Measurements from ENCODE around the gene SEMA6A. TPM values are rescaled to one million over a fixed set of nuclear protein-coding genes. Genes with fewer than 3 reads are reported as not detected.

Gene SEMA6A
- total RNA-seq, 4 donors from 2014 or later: 76.7 to 231 (median 117) TPM

- Histone ChIP-seq H3K4me1 (no peaks in the 10 kb centered on the region), H3K4me3 (no peak overlapping the region), H3K27ac (no peak overlapping the region), H3K9me3 (peaks cover 0 to 3% of the 10 kb centered on the region in 2 donors), H3K36me3 (peaks cover 0 to 49% (median 16%) of the 10 kb centered on the region in 4 donors), H3K27me3 (no peaks in the 10 kb centered on the region)
- TF ChIP-seq EP300 (IDR thresholded peaks at IDR 0.05; ENCODE audit: low read depth) (no peak), POLR2AphosphoS5 (IDR thresholded peaks at IDR 0.05) (no peak), POLR2A (IDR thresholded peaks at IDR 0.05) (no peak), CTCF (IDR thresholded peaks at IDR 0.05) (peak in 2 of 5 experiments; percentile 6 to 7)
- in situ Hi-C loops (cut with MboI; ENCODE audit: low pct_ligation_motif_present in 1 of 4, low pct_unique_long_range_greater_than_20kb in 1 of 4, low sequenced_read_pairs in 3 of 4) (no loop called here), intact Hi-C loops (cut with DNase I; ENCODE audit: low total_unique reads) (no loop called here)
- DNase-seq: no peak
- WGBS, 2 donors (ENCODE audit: low coverage in 1 of 2): 61 to 76% methylated on average over 3 of the region's 3 CpGs
These were observed 102.3 kb downstream of the SEMA6A start for GRCh38 chr5:116472274-116472673.

GRCh38 chr5:116469631-116470030, 105.0 kb downstream of the SEMA6A start:
- Histone ChIP-seq H3K9me3 (no peaks in the 10 kb centered on the region), H3K27me3 (no peaks in the 10 kb centered on the region), H3K4me1 (no peaks in the 10 kb centered on the region), H3K4me3 (no peak overlapping the region), H3K36me3 (peaks cover 0 to 30% (median 14%) of the 10 kb centered on the region in 4 donors), H3K27ac (no peak overlapping the region)
- 61 to 62% methylated on average over 3 of the region's 3 CpGs for WGBS, 2 donors (ENCODE audit: low coverage in 1 of 2)
- in situ Hi-C loops (cut with MboI; ENCODE audit: low pct_ligation_motif_present in 1 of 4, low pct_unique_long_range_greater_than_20kb in 1 of 4, low sequenced_read_pairs in 3 of 4) (no loop called here), intact Hi-C loops (cut with DNase I; ENCODE audit: low total_unique reads) (no loop called here)
- TF ChIP-seq CTCF (IDR thresholded peaks at IDR 0.05): no peak
- TF ChIP-seq POLR2AphosphoS5 (IDR thresholded peaks at IDR 0.05): no peak
- TF ChIP-seq POLR2A (IDR thresholded peaks at IDR 0.05): no peak
- TF ChIP-seq EP300 (IDR thresholded peaks at IDR 0.05; ENCODE audit: low read depth): no peak
- no peak for DNase-seq

- Histone ChIP-seq H3K9me3 (no peaks in the 10 kb centered on the region), H3K36me3 (peaks cover 0 to 30% (median 13%) of the 10 kb centered on the region in 4 donors), H3K4me1 (no peaks in the 10 kb centered on the region), H3K4me3 (no peak overlapping the region), H3K27ac (no peak overlapping the region), H3K27me3 (no peaks in the 10 kb centered on the region)
- DNase-seq: no peak
- intact Hi-C loops (cut with DNase I; ENCODE audit: low total_unique reads) (no loop called here), in situ Hi-C loops (cut with MboI; ENCODE audit: low pct_ligation_motif_present in 1 of 4, low pct_unique_long_range_greater_than_20kb in 1 of 4, low sequenced_read_pairs in 3 of 4) (no loop called here)
- 90 to 98% methylated on average over 2 of the region's 2 CpGs for WGBS, 2 donors (ENCODE audit: low coverage in 1 of 2)
- TF ChIP-seq POLR2A (IDR thresholded peaks at IDR 0.05) (no peak), CTCF (IDR thresholded peaks at IDR 0.05) (no peak), POLR2AphosphoS5 (IDR thresholded peaks at IDR 0.05) (no peak), EP300 (IDR thresholded peaks at IDR 0.05; ENCODE audit: low read depth) (no peak)
These were observed 106.0 kb downstream of the SEMA6A start for GRCh38 chr5:116468583-116468982.

- no peak for DNase-seq
- Histone ChIP-seq H3K4me1 (no peaks in the 10 kb centered on the region), H3K27ac (no peak overlapping the region), H3K4me3 (no peak overlapping the region), H3K27me3 (no peaks in the 10 kb centered on the region), H3K9me3 (no peaks in the 10 kb centered on the region), H3K36me3 (peaks cover 0 to 30% (median 14%) of the 10 kb centered on the region in 4 donors)
- in situ Hi-C loops (cut with MboI; ENCODE audit: low pct_ligation_motif_present in 1 of 4, low pct_unique_long_range_greater_than_20kb in 1 of 4, low sequenced_read_pairs in 3 of 4): no loop called here
- TF ChIP-seq CTCF (IDR thresholded peaks at IDR 0.05) (no peak), POLR2A (IDR thresholded peaks at IDR 0.05) (no peak), POLR2AphosphoS5 (IDR thresholded peaks at IDR 0.05) (no peak), EP300 (IDR thresholded peaks at IDR 0.05; ENCODE audit: low read depth) (no peak)
- 91% methylated on average over 5 of the region's 5 CpGs; no CpG with 5 or more reads in 1 of the 2 donors for WGBS, 2 donors (ENCODE audit: low coverage in 1 of 2)
- intact Hi-C loops (cut with DNase I; ENCODE audit: low total_unique reads): no loop called here
These were observed 107.2 kb downstream of the SEMA6A start for GRCh38 chr5:116467465-116467843.

Data from transverse colon (tissue), 4 donors.